Fibroblast of lung (primary cell): ENCODE results near the gene HMCN2.

Experiments used
- CTCF ChIP-seq, 2 donors: IDR thresholded peaks in 1 of 2; conservative IDR thresholded peaks in 1 of 2; 1 replicate in 1 of 2; 2 replicates in 1 of 2; pipeline ENCODE4 v1.5.1; 2011 to 2012; ENCODE audit warnings: low read length in 2 of 2, control low read depth in 1 of 2, inconsistent platforms in 1 of 2, low read depth in 1 of 2, mild to moderate bottlenecking in 1 of 2
- EZH2 ChIP-seq: IDR thresholded peaks from 2 replicates; pipeline ENCODE4 v1.5.1; 2012; ENCODE audit warnings: low read length, control low read depth, mild to moderate bottlenecking; ENCODE audit errors: missing control alignments

DNA sequence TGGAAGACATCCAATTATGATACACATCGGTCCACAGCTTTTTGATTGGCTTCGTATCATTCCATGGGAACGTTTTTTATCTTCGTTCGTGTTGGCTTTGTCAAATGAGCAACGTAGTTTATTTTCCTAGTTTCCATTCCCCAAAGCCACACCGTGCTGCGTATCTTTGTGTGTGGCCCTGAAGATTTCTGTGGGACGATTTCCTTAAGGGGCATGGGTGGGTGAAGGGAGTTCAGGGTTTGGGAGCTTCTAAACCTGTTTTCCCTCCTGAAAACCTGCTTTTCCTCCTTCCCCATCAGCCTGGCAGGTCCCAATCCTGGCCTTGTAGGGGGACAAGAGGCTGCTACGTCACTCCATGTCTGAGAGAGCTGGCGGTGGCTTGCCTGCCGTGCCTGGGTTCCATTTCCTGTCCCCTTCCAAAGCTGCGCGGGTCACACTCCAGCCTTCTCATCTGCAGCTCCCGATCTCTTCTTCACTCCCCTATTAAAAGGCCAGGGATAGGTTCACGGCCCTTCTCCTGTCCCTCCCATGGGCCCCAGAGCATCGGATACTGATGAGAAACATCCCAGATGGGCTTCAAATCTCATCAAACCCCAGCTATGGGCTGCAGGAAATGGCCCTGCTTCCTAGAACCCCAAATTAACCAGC lies 155.7 kb downstream of the HMCN2 start:
- no peak for TF ChIP-seq EZH2
- no peak for TF ChIP-seq CTCF (conservative IDR thresholded peaks at IDR 0.05 in 1 of 2, IDR thresholded peaks at IDR 0.05 in 1 of 2; ENCODE audit: low read depth in 1 of 2, low read length in 2 of 2)
